Measurements from ENCODE around the gene FNDC8.

GRCh38 chr17:35080536-35080935 lies 40.9 kb upstream of the FNDC8 start:
- TF ChIP-seq, protein P1, sequence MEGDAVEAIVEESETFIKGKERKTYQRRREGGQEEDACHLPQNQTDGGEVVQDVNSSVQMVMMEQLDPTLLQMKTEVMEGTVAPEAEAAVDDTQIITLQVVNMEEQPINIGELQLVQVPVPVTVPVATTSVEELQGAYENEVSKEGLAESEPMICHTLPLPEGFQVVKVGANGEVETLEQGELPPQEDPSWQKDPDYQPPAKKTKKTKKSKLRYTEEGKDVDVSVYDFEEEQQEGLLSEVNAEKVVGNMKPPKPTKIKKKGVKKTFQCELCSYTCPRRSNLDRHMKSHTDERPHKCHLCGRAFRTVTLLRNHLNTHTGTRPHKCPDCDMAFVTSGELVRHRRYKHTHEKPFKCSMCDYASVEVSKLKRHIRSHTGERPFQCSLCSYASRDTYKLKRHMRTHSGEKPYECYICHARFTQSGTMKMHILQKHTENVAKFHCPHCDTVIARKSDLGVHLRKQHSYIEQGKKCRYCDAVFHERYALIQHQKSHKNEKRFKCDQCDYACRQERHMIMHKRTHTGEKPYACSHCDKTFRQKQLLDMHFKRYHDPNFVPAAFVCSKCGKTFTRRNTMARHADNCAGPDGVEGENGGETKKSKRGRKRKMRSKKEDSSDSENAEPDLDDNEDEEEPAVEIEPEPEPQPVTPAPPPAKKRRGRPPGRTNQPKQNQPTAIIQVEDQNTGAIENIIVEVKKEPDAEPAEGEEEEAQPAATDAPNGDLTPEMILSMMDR (conservative IDR thresholded peaks at IDR 0.05; ENCODE audit: low read depth, low read length): no peak
- TF ChIP-seq EZH2 (IDR thresholded peaks at IDR 0.05; ENCODE audit: low read length, unreplicated experiment) (no peak), EZH2phosphoT487 (IDR thresholded peaks at IDR 0.05; ENCODE audit: borderline replicate concordance, low read length) (no peak)

Data from PC-3 (cell line).